A549 (cell line): ENCODE data around the gene FXR2.

Experiments
- BHLHE40 ChIP-seq: IDR thresholded peaks from 2 replicates; pipeline ENCODE4 v1.6.1; 2012; ENCODE audit warnings: low read depth, low read length, inconsistent platforms
- CEBPB ChIP-seq, 2 experiments: fragments of >200 bp in 1 of 2; sonication (Bioruptor Twin) in 1 of 2; formaldehyde crosslinking in 1 of 2; IDR thresholded peaks; 2 replicates each; pipeline ENCODE4 v1.6.1; 2012 to 2016
- CHD4 ChIP-seq: fragments of 200-600 bp; sonication (generic); IDR thresholded peaks from 2 replicates; pipeline ENCODE4 v1.6.1; 2016; ENCODE audit warnings: antibody characterized with exemption, mild to moderate bottlenecking, borderline replicate concordance
- EHMT2 ChIP-seq: fragments of 200-600 bp; sonication (generic); IDR thresholded peaks from 2 replicates; pipeline ENCODE4 v1.6.1; 2016; ENCODE audit warnings: antibody characterized with exemption, low read depth, mild to moderate bottlenecking, moderate library complexity
- EP300 ChIP-seq, 2 experiments: fragments of >200 bp; sonication (Bioruptor Twin); formaldehyde crosslinking; IDR thresholded peaks; 2 replicates in 1 of 2; 3 replicates in 1 of 2; pipeline ENCODE4 v1.6.1; 2016 to 2017
- JUNB ChIP-seq: fragments of >200 bp; sonication (Bioruptor Twin); formaldehyde crosslinking; IDR thresholded peaks from 2 replicates; pipeline ENCODE4 v1.6.1; 2016
- MYC ChIP-seq: IDR thresholded peaks from 2 replicates; pipeline ENCODE4 v1.6.1; 2012; ENCODE audit warnings: mild to moderate bottlenecking, inconsistent platforms, low read length, improper control_type of control experiment, borderline replicate concordance
- PHF8 ChIP-seq: fragments of 200-600 bp; sonication (generic); IDR thresholded peaks from 2 replicates; pipeline ENCODE4 v1.6.1; 2016; ENCODE audit warnings: low read depth, mild to moderate bottlenecking, antibody characterized with exemption, moderate library complexity, borderline replicate concordance
- RFX5 ChIP-seq: fragments of 450-650 bp; IDR thresholded peaks from 2 replicates; pipeline ENCODE4 v1.7.1; 2014; ENCODE audit warnings: antibody characterized with exemption, mild to moderate bottlenecking, moderate library complexity
- SREBF2 ChIP-seq: fragments of 450-650 bp; IDR thresholded peaks from 2 replicates; pipeline ENCODE4 v1.6.1; 2014; ENCODE audit warnings: mild to moderate bottlenecking, moderate library complexity
- TP53 ChIP-seq: fragments of 250-450 bp; sonication (Bioruptor Pico); IDR thresholded peaks from 2 replicates; pipeline ENCODE4 v1.5.0; 2021; ENCODE audit warnings: mild to moderate bottlenecking, moderate library complexity
- USF2 ChIP-seq: fragments of 450-650 bp; IDR thresholded peaks from 2 replicates; pipeline ENCODE4 v1.6.1; 2014; ENCODE audit warnings: antibody characterized with exemption
- ZSCAN20 ChIP-seq: fragments of 250-450 bp; sonication (Bioruptor Pico); IDR thresholded peaks from 2 replicates; pipeline ENCODE4 v1.8.0; 2022; ENCODE audit warnings: mild to moderate bottlenecking, moderate library complexity
- TF ChIP-seq, protein P1 (sequence below): fragments of >200 bp; sonication (Bioruptor Twin); formaldehyde crosslinking; IDR thresholded peaks from 3 replicates; pipeline ENCODE4 v1.5.1; 2016

DNA sequence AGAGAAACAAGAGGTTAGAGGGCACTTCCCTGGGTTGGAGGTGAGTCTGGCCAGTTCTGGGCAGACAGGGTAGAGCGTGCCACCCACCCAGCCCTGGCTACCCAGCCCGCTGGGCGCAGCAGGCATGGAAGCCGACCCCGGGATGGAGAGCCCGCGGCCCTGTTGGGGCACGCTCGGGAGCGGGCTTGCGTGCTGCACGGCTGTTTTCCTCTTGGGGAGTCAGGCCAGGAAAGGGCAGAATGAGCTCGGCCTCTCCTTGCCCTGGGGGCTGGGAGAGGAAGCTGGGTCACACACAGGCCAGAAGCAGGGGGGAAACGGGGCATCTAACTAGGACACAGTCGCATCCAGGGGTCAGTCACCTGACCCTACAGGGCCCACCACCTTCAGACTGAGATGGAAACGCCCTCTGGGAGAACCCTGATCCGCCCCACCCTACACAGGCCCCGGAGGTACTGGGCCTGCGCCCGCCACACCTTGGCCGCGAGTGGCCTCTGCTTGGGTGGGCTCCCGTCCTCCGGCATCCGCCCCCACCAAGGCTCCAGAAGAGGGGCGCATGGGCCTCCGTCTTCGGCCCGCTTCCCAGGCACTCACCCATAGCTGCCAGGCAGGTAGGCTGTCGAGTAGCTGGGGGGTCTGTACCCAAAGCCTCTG is 26.0 kb downstream of the FXR2 start:
- TF ChIP-seq, protein P1, sequence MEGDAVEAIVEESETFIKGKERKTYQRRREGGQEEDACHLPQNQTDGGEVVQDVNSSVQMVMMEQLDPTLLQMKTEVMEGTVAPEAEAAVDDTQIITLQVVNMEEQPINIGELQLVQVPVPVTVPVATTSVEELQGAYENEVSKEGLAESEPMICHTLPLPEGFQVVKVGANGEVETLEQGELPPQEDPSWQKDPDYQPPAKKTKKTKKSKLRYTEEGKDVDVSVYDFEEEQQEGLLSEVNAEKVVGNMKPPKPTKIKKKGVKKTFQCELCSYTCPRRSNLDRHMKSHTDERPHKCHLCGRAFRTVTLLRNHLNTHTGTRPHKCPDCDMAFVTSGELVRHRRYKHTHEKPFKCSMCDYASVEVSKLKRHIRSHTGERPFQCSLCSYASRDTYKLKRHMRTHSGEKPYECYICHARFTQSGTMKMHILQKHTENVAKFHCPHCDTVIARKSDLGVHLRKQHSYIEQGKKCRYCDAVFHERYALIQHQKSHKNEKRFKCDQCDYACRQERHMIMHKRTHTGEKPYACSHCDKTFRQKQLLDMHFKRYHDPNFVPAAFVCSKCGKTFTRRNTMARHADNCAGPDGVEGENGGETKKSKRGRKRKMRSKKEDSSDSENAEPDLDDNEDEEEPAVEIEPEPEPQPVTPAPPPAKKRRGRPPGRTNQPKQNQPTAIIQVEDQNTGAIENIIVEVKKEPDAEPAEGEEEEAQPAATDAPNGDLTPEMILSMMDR = no peak
- TF ChIP-seq USF2 (no peak), EHMT2 (no peak), CHD4 (no peak), CEBPB (IDR thresholded peaks at IDR 0.05) (no peak), PHF8 (no peak), SREBF2 (no peak), BHLHE40 (no peak), TP53 (CRISPR knock-in tag) (no peak), RFX5 (no peak), EP300 (IDR thresholded peaks at IDR 0.05) (no peak), JUNB (no peak), ZSCAN20 (CRISPR knock-in tag) (no peak), MYC (no peak)
